HFFc6 (cell line): ENCODE data around the gene SLFN13. TPM values are rescaled to one million over a fixed set of nuclear protein-coding genes. Genes with fewer than 3 reads are reported as not detected.
"Not testable (repeated sequence)": the region's sequence is repeated elsewhere in the genome, so short reads cannot be mapped to it uniquely, and the experiment has no call there.

Experiments
- DNase-seq: peaks from one replicate; pipeline ENCODE4 v3.0.0-alpha.2; 2018
- H3K27ac Mint-ChIP-seq: 2 replicates; pipeline ENCODE4 v1.8.0; 2020; ENCODE audit warnings: mild to moderate bottlenecking, mixed read lengths
- H3K27me3 Mint-ChIP-seq: 2 replicates; pipeline ENCODE4 v1.8.0; 2021; ENCODE audit warnings: mild to moderate bottlenecking, moderate library complexity, mixed read lengths; ENCODE audit not compliant: insufficient read depth
- H3K36me3 Mint-ChIP-seq: 2 replicates; pipeline ENCODE4 v1.8.0; 2021; ENCODE audit warnings: low read depth, mixed read lengths
- H3K4me1 Mint-ChIP-seq: 2 replicates; pipeline ENCODE4 v1.8.0; 2020; ENCODE audit warnings: low read depth, mixed read lengths
- H3K4me3 Mint-ChIP-seq: 2 replicates; pipeline ENCODE4 v1.8.0; 2020; ENCODE audit warnings: mild to moderate bottlenecking, moderate library complexity, mixed read lengths
- H3K9me3 Mint-ChIP-seq: 2 replicates; pipeline ENCODE4 v1.8.0; 2020; ENCODE audit warnings: mild to moderate bottlenecking, mixed read lengths
- CTCF ChIP-seq: fragments of 200-600 bp; sonication (generic); IDR thresholded peaks from 2 replicates; pipeline ENCODE4 v1.5.0; 2021; ENCODE audit warnings: antibody characterized with exemption, mild to moderate bottlenecking
- total RNA-seq, 6 experiments: library from RNA; stranded (reverse); fragmentation: NEBNext Ultra II Directional; extraction: Animal tissue kit (Norgen Biotek cat#: 25700); gene quantifications; 2 replicates in 1 of 6; 3 replicates in 5 of 6; pipeline ENCODE4 v1.2.3, GENCODE V29; 2021

SLFN13 gene
- total RNA-seq, 6 experiments from 2014 or later, result 8.3 to 12.0 (median 10.8) TPM

- peaks cover 2% of the 10 kb centered on the region; the same call in 1 of the 2 replicates for H3K27me3 Mint-ChIP-seq
These were observed 16.1 kb downstream of the SLFN13 start, which contains the start of gene SLFN12 for GRCh38 chr17:35432176-35433074. Gene SLFN12 (minus strand): TSS chr17:35432500. CDS start chr17:35423028, 9,472 bp downstream.

GRCh38 chr17:35429702-35430101 is 18.9 kb downstream of the SLFN13 start:
- no peaks in the 10 kb centered on the region for H3K9me3 Mint-ChIP-seq
- no peak for TF ChIP-seq CTCF
- no peak overlapping the region for H3K27ac Mint-ChIP-seq
- H3K4me3 Mint-ChIP-seq, result no peak overlapping the region
- H3K4me1 Mint-ChIP-seq, result peaks cover 40% of the 10 kb centered on the region
- peaks cover 59% of the 10 kb centered on the region for H3K36me3 Mint-ChIP-seq
- H3K27me3 Mint-ChIP-seq, result peaks cover 2% of the 10 kb centered on the region; the same call in 1 of the 2 replicates
- DNase-seq, result no peak

More at GRCh38 chr17:35432176-35433074, 16.1 kb downstream of the SLFN13 start, which contains the start of gene SLFN12:
- DNase-seq, result peak; percentile 96
- Mint-ChIP-seq H3K9me3 (no peaks in the 10 kb centered on the region), H3K4me3 (peak within 1 kb of the TSS; percentile 95), H3K36me3 (peaks cover 35% of the 10 kb centered on the region), H3K27ac (peak within 1 kb of the TSS; percentile 98), H3K4me1 (peaks cover 37% of the 10 kb centered on the region)
- TF ChIP-seq CTCF, result no peak

- TF ChIP-seq CTCF, result no peak
- Mint-ChIP-seq H3K36me3 (peaks cover 61% of the 10 kb centered on the region), H3K9me3 (no peaks in the 10 kb centered on the region), H3K27ac (no peak overlapping the region), H3K4me1 (peaks cover 40% of the 10 kb centered on the region), H3K27me3 (peaks cover 2% of the 10 kb centered on the region; the same call in 1 of the 2 replicates), H3K4me3 (no peak overlapping the region)
- no peak for DNase-seq
These were observed 20.3 kb downstream of the SLFN13 start for GRCh38 chr17:35428229-35428628.

GRCh38 chr17:35423761-35424160 is 24.8 kb downstream of the SLFN13 start:
- H3K9me3 Mint-ChIP-seq, result no peaks in the 10 kb centered on the region
- H3K4me1 Mint-ChIP-seq, result peaks cover 22% of the 10 kb centered on the region
- no peak overlapping the region for H3K4me3 Mint-ChIP-seq
- H3K27me3 Mint-ChIP-seq, result no peaks in the 10 kb centered on the region
- no peak overlapping the region for H3K27ac Mint-ChIP-seq
- peaks cover 63% of the 10 kb centered on the region for H3K36me3 Mint-ChIP-seq
- TF ChIP-seq CTCF, result no peak
- DNase-seq, result no peak

- not testable (repeated sequence) for DNase-seq, H3K4me3 Mint-ChIP-seq, H3K9me3 Mint-ChIP-seq, H3K27ac Mint-ChIP-seq, H3K27me3 Mint-ChIP-seq
- H3K4me1 Mint-ChIP-seq, result peaks cover 22% of the 10 kb centered on the region
- peaks cover 62% of the 10 kb centered on the region for H3K36me3 Mint-ChIP-seq
These were observed 27.5 kb downstream of the SLFN13 start for GRCh38 chr17:35421069-35421468.

GRCh38 chr17:35416659-35417058 is 31.9 kb downstream of the SLFN13 start:
- H3K36me3 Mint-ChIP-seq, result peaks cover 72% of the 10 kb centered on the region

GRCh38 chr17:35414707-35415106 is 33.9 kb downstream of the SLFN13 start:
- not testable (repeated sequence) for H3K27ac Mint-ChIP-seq, DNase-seq, H3K9me3 Mint-ChIP-seq, H3K4me3 Mint-ChIP-seq, H3K4me1 Mint-ChIP-seq, H3K27me3 Mint-ChIP-seq
- H3K36me3 Mint-ChIP-seq, result peaks cover 76% of the 10 kb centered on the region

More at GRCh38 chr17:35416659-35417058, 31.9 kb downstream of the SLFN13 start:
- peaks cover 7% of the 10 kb centered on the region; the same call in 1 of the 2 replicates for H3K4me1 Mint-ChIP-seq
- H3K27ac Mint-ChIP-seq, result no peak overlapping the region
- H3K9me3 Mint-ChIP-seq, result peaks cover 10% of the 10 kb centered on the region
- H3K27me3 Mint-ChIP-seq, result no peaks in the 10 kb centered on the region
- TF ChIP-seq CTCF, result no peak
- H3K4me3 Mint-ChIP-seq, result no peak overlapping the region
- DNase-seq, result no peak
